Liver (tissue), 9 donors: ENCODE results near the gene RTN4RL1. TPM values are rescaled to one million over a fixed set of nuclear protein-coding genes. Genes with fewer than 3 reads are reported as not detected.

Source experiments
- DNase-seq: peaks from one replicate; pipeline ENCODE4 v3.0.0-alpha.2; 2017; ENCODE audit warnings: low spot score
- H3K27ac ChIP-seq, 2 donors: one replicate each; pipeline ENCODE4 v1.7.0; 2013; ENCODE audit warnings: inconsistent platforms in 2 of 2, low read length in 2 of 2, control low read depth in 1 of 2, low read depth in 1 of 2, mild to moderate bottlenecking in 1 of 2
- H3K27me3 ChIP-seq, 4 donors: one replicate each; pipeline versions ENCODE4 v1.6.1 to v1.7.0; 2013; ENCODE audit warnings: low read length in 3 of 4, inconsistent platforms in 1 of 4, mild to moderate bottlenecking in 1 of 4, moderate library complexity in 1 of 4; ENCODE audit not compliant: control insufficient read depth in 4 of 4, insufficient read depth in 4 of 4
- H3K36me3 ChIP-seq, 4 donors: one replicate each; pipeline versions ENCODE4 v1.6.1 to v1.7.0; 2013; ENCODE audit warnings: low read length in 3 of 4, mild to moderate bottlenecking in 3 of 4, low read depth in 1 of 4, moderate library complexity in 1 of 4; ENCODE audit not compliant: control insufficient read depth in 4 of 4, insufficient read depth in 3 of 4
- H3K4me1 ChIP-seq, 4 donors: one replicate each; pipeline versions ENCODE4 v1.6.1 to v1.7.0; 2013; ENCODE audit warnings: low read length in 3 of 4, mild to moderate bottlenecking in 3 of 4, moderate library complexity in 1 of 4; ENCODE audit not compliant: control insufficient read depth in 4 of 4, insufficient read depth in 4 of 4
- H3K4me3 ChIP-seq, 3 donors: one replicate each; pipeline versions ENCODE4 v1.6.1 to v1.7.0; 2013; ENCODE audit warnings: low read length in 3 of 3, control low read depth in 1 of 3, low read depth in 1 of 3, mild to moderate bottlenecking in 1 of 3
- H3K9ac ChIP-seq, 2 donors: one replicate each; pipeline ENCODE4 v1.7.0; 2013; ENCODE audit warnings: low read length in 2 of 2, mild to moderate bottlenecking in 2 of 2, moderate library complexity in 2 of 2, control low read depth in 1 of 2, low read depth in 1 of 2
- H3K9me3 ChIP-seq, 4 donors: one replicate each; pipeline versions ENCODE4 v1.6.1 to v1.7.0; 2013; ENCODE audit warnings: low read length in 3 of 4; ENCODE audit not compliant: control insufficient read depth in 4 of 4
- EGR1 ChIP-seq, 2 donors: IDR thresholded peaks; 2 replicates each; pipeline ENCODE4 v1.6.1; 2016 to 2018; ENCODE audit warnings: antibody characterized with exemption in 2 of 2, low read depth in 2 of 2
- FOXA1 ChIP-seq: IDR thresholded peaks from 2 replicates; pipeline ENCODE4 v1.6.1; 2016; ENCODE audit warnings: antibody characterized with exemption
- FOXA2 ChIP-seq: IDR thresholded peaks from 2 replicates; pipeline ENCODE4 v1.6.1; 2016; ENCODE audit warnings: antibody characterized with exemption
- GABPA ChIP-seq, 2 donors: IDR thresholded peaks in 1 of 2; conservative IDR thresholded peaks in 1 of 2; 2 replicates each; pipeline ENCODE4 v1.6.1; 2016; ENCODE audit warnings: antibody characterized with exemption in 2 of 2, mild to moderate bottlenecking in 1 of 2, moderate library complexity in 1 of 2
- HNF4A ChIP-seq, 2 donors: conservative IDR thresholded peaks; 2 replicates each; pipeline ENCODE4 v1.6.1; 2016; ENCODE audit warnings: antibody characterized with exemption in 2 of 2, mild to moderate bottlenecking in 2 of 2
- HNF4G ChIP-seq: IDR thresholded peaks from 2 replicates; pipeline ENCODE4 v1.6.1; 2016; ENCODE audit warnings: antibody characterized with exemption
- JUND ChIP-seq, 2 donors: IDR thresholded peaks; 2 replicates each; pipeline ENCODE4 v1.6.1; 2016; ENCODE audit warnings: antibody characterized with exemption in 2 of 2
- NR2F2 ChIP-seq: IDR thresholded peaks from 2 replicates; pipeline ENCODE4 v1.6.1; 2016; ENCODE audit warnings: antibody characterized with exemption
- RAD21 ChIP-seq, 2 donors: IDR thresholded peaks; 2 replicates each; pipeline ENCODE4 v1.6.1; 2016; ENCODE audit warnings: antibody characterized with exemption in 2 of 2, mild to moderate bottlenecking in 2 of 2
- RXRA ChIP-seq, 2 donors: IDR thresholded peaks; 2 replicates each; pipeline ENCODE4 v1.6.1; 2017 to 2018; ENCODE audit warnings: antibody characterized with exemption in 2 of 2, mild to moderate bottlenecking in 1 of 2
- SP1 ChIP-seq: IDR thresholded peaks from 2 replicates; pipeline ENCODE4 v1.6.1; 2018; ENCODE audit warnings: antibody characterized with exemption, mild to moderate bottlenecking
- TAF1 ChIP-seq: conservative IDR thresholded peaks from 2 replicates; pipeline ENCODE4 v1.6.1; 2016; ENCODE audit warnings: antibody characterized with exemption, mild to moderate bottlenecking
- YY1 ChIP-seq: IDR thresholded peaks from 2 replicates; pipeline ENCODE4 v1.6.1; 2016; ENCODE audit warnings: antibody characterized with exemption, mild to moderate bottlenecking
- WGBS: extraction: QIAGEN DNeasy Blood & Tissue Kit; methylation state at CpG from one replicate; pipeline ENCODE4 v1.1.7; 2013; 5-methylcytosine and 5-hydroxymethylcytosine counted together
- polyA plus RNA-seq, 2 donors: library from polyadenylated mRNA; stranded (reverse) in 1 of 2; unstranded in 1 of 2; fragments of 200-250 nt in 1 of 2; fragments of >200 nt in 1 of 2; fragmentation: Nextera tagmentation in 1 of 2; extraction: Ambion mirVana in 1 of 2; gene quantifications; one replicate each; pipeline versions ENCODE4 v1.2.1 to v1.2.3, GENCODE V29; 2013 to 2015
- total RNA-seq, 2 donors: library from RNA; depleted of rRNA; stranded (reverse); fragments of >200 nt; gene quantifications; one replicate each; pipeline ENCODE4 v1.2.3, GENCODE V29; 2014
- TF ChIP-seq, protein P1 (sequence below): fragments of 150-350 bp; IDR thresholded peaks from 2 replicates; pipeline ENCODE4 v1.5.1; 2017; ENCODE audit warnings: improper control_type of control experiment, low read depth, low read length; ENCODE audit not compliant: missing input control
- TF ChIP-seq, protein P2 (sequence below): IDR thresholded peaks from 2 replicates; pipeline ENCODE4 v1.6.1; 2016; ENCODE audit warnings: antibody characterized with exemption, mild to moderate bottlenecking
- TF ChIP-seq, protein P3 (sequence below): IDR thresholded peaks from 2 replicates; pipeline ENCODE4 v1.6.1; 2016; ENCODE audit warnings: antibody characterized with exemption
- TF ChIP-seq, protein P4 (sequence below): IDR thresholded peaks from 2 replicates; pipeline ENCODE4 v1.6.1; 2016; ENCODE audit warnings: antibody characterized with exemption
- donor health status: healthy.
- donor health status: healthy.
- donor health status: healthy.
- donor health status: healthy.
- donor health status: healthy.

RTN4RL1 gene
- total and polyA plus RNA-seq, 4 donors, result 0.04 to 5.4 (median 1.2) TPM

DNA sequence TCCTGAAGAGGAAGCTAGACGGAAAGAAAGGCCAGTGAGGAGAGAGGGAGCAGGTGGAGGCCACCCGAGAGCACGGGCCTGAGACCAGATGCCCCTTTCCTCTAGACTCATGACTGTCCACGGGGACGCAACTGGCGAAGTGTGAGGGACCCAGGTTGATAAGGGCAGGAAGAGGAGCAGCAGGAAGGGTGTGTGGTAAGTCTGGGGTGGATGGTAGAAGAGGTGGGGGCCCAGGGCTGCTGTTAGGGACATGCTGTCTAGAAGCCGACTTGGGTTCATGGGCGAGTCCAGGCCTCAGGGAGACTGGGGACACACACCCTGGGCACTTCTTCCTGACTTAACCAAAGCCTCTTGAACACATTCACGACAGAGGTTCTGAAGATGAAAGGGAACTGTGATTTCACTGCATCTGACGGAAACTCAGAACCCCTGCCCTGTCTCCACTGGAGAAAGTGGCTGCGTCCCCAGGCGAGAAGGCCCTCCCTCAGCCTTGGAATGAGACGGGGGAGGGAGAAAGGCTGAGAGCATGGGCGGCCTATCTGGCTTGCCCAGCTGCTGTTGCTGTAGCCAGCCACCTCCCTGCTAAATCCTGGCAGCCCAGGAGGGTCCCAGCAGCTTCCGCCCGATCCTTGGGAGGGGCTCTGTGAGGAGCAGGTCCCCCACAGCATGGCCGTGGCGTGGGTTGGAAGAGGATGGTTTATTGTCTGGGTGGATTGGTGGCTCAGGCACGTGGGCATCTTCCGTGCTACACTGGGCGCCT lies 35.7 kb upstream of the RTN4RL1 start:
- 80% methylated on average over 21 of the region's 21 CpGs for WGBS
- no peak for DNase-seq
- peak overlapping the region; percentile 37 to 44 for H3K27ac ChIP-seq
- TF ChIP-seq GABPA (IDR thresholded peaks at IDR 0.05 in 1 of 2, conservative IDR thresholded peaks at IDR 0.05 in 1 of 2) (no peak), YY1 (no peak), TAF1 (no peak), FOXA2 (no peak), EGR1 (IDR thresholded peaks at IDR 0.05; ENCODE audit: low read depth in 2 of 2) (no peak), RAD21 (IDR thresholded peaks at IDR 0.05) (no peak), NR2F2 (no peak), HNF4A (conservative IDR thresholded peaks at IDR 0.05) (no peak), FOXA1 (no peak), HNF4G (no peak), JUND (IDR thresholded peaks at IDR 0.05) (no peak), SP1 (no peak), RXRA (IDR thresholded peaks at IDR 0.05) (no peak)
- TF ChIP-seq, protein P1, sequence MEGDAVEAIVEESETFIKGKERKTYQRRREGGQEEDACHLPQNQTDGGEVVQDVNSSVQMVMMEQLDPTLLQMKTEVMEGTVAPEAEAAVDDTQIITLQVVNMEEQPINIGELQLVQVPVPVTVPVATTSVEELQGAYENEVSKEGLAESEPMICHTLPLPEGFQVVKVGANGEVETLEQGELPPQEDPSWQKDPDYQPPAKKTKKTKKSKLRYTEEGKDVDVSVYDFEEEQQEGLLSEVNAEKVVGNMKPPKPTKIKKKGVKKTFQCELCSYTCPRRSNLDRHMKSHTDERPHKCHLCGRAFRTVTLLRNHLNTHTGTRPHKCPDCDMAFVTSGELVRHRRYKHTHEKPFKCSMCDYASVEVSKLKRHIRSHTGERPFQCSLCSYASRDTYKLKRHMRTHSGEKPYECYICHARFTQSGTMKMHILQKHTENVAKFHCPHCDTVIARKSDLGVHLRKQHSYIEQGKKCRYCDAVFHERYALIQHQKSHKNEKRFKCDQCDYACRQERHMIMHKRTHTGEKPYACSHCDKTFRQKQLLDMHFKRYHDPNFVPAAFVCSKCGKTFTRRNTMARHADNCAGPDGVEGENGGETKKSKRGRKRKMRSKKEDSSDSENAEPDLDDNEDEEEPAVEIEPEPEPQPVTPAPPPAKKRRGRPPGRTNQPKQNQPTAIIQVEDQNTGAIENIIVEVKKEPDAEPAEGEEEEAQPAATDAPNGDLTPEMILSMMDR, result no peak
- TF ChIP-seq, protein P2, sequence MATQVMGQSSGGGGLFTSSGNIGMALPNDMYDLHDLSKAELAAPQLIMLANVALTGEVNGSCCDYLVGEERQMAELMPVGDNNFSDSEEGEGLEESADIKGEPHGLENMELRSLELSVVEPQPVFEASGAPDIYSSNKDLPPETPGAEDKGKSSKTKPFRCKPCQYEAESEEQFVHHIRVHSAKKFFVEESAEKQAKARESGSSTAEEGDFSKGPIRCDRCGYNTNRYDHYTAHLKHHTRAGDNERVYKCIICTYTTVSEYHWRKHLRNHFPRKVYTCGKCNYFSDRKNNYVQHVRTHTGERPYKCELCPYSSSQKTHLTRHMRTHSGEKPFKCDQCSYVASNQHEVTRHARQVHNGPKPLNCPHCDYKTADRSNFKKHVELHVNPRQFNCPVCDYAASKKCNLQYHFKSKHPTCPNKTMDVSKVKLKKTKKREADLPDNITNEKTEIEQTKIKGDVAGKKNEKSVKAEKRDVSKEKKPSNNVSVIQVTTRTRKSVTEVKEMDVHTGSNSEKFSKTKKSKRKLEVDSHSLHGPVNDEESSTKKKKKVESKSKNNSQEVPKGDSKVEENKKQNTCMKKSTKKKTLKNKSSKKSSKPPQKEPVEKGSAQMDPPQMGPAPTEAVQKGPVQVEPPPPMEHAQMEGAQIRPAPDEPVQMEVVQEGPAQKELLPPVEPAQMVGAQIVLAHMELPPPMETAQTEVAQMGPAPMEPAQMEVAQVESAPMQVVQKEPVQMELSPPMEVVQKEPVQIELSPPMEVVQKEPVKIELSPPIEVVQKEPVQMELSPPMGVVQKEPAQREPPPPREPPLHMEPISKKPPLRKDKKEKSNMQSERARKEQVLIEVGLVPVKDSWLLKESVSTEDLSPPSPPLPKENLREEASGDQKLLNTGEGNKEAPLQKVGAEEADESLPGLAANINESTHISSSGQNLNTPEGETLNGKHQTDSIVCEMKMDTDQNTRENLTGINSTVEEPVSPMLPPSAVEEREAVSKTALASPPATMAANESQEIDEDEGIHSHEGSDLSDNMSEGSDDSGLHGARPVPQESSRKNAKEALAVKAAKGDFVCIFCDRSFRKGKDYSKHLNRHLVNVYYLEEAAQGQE, result no peak
- TF ChIP-seq, protein P3, sequence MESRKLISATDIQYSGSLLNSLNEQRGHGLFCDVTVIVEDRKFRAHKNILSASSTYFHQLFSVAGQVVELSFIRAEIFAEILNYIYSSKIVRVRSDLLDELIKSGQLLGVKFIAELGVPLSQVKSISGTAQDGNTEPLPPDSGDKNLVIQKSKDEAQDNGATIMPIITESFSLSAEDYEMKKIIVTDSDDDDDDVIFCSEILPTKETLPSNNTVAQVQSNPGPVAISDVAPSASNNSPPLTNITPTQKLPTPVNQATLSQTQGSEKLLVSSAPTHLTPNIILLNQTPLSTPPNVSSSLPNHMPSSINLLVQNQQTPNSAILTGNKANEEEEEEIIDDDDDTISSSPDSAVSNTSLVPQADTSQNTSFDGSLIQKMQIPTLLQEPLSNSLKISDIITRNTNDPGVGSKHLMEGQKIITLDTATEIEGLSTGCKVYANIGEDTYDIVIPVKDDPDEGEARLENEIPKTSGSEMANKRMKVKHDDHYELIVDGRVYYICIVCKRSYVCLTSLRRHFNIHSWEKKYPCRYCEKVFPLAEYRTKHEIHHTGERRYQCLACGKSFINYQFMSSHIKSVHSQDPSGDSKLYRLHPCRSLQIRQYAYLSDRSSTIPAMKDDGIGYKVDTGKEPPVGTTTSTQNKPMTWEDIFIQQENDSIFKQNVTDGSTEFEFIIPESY, result no peak
- TF ChIP-seq, protein P4, sequence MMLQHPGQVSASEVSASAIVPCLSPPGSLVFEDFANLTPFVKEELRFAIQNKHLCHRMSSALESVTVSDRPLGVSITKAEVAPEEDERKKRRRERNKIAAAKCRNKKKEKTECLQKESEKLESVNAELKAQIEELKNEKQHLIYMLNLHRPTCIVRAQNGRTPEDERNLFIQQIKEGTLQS, result no peak
- H3K9me3 ChIP-seq, result no peaks in the 10 kb centered on the region
- H3K9ac ChIP-seq, result no peak overlapping the region
- no peak overlapping the region for H3K4me3 ChIP-seq
- peaks cover 0 to 9% (median 3%) of the 10 kb centered on the region in 4 donors for H3K36me3 ChIP-seq
- H3K4me1 ChIP-seq, result peaks cover 7 to 37% (median 24%) of the 10 kb centered on the region in 4 donors
- no peaks in the 10 kb centered on the region for H3K27me3 ChIP-seq
